GM12878 (cell line): ENCODE measurements around the gene SV2A. TPM values are rescaled to one million over a fixed set of nuclear protein-coding genes. Genes with fewer than 3 reads are reported as not detected.

Experiments
- BCL3 ChIP-seq: IDR thresholded peaks from 2 replicates; pipeline ENCODE4 v1.6.1; 2011; ENCODE audit warnings: borderline replicate concordance, low read depth, mild to moderate bottlenecking, moderate library complexity, low read length; ENCODE audit not compliant: insufficient read depth, poor library complexity, severe bottlenecking
- CBX3 ChIP-seq: fragments of 200-600 bp; sonication (generic); IDR thresholded peaks from 2 replicates; pipeline ENCODE4 v1.6.1; 2016; ENCODE audit warnings: low read depth, borderline replicate concordance
- CBX5 ChIP-seq: sonication (generic); IDR thresholded peaks from 2 replicates; pipeline ENCODE4 v1.6.1; 2016; ENCODE audit warnings: low read depth, moderate library complexity, mild to moderate bottlenecking, inconsistent platforms
- CUX1 ChIP-seq: IDR thresholded peaks from 2 replicates; pipeline ENCODE4 v1.6.1; 2012; ENCODE audit warnings: improper control_type of control experiment, low read depth, low read length; ENCODE audit not compliant: insufficient replicate concordance
- EP300 ChIP-seq, 2 experiments: fragments of 150-350 bp in 1 of 2; IDR thresholded peaks; 2 replicates each; pipeline ENCODE4 v1.6.1; 2011 to 2012; ENCODE audit warnings: low read depth in 2 of 2, low read length in 2 of 2, borderline replicate concordance in 1 of 2, improper control_type of control experiment in 1 of 2, inconsistent platforms in 1 of 2; ENCODE audit not compliant: control insufficient read depth in 1 of 2
- KLF5 ChIP-seq: fragments of 450-650 bp; IDR thresholded peaks from 2 replicates; pipeline ENCODE4 v1.6.1; 2014; ENCODE audit warnings: mild to moderate bottlenecking; ENCODE audit not compliant: partially characterized antibody
- MEF2A ChIP-seq: IDR thresholded peaks from 2 replicates; pipeline ENCODE4 v1.6.1; 2011; ENCODE audit warnings: low read depth, mild to moderate bottlenecking, low read length, moderate library complexity; ENCODE audit not compliant: insufficient read depth
- NBN ChIP-seq: fragments of 450-650 bp; IDR thresholded peaks from 2 replicates; pipeline ENCODE4 v1.6.1; 2016
- NFYA ChIP-seq: IDR thresholded peaks from 2 replicates; pipeline ENCODE4 v1.6.1; 2011; ENCODE audit warnings: low read depth, mild to moderate bottlenecking, low read length, improper control_type of control experiment, borderline replicate concordance
- NRF1 ChIP-seq: conservative IDR thresholded peaks from 2 replicates; pipeline ENCODE4 v1.6.1; 2011; ENCODE audit warnings: mild to moderate bottlenecking, low read depth, low read length, improper control_type of control experiment
- PAX8 ChIP-seq: fragments of 450-650 bp; IDR thresholded peaks from 2 replicates; pipeline ENCODE4 v1.6.1; 2017; ENCODE audit warnings: mild to moderate bottlenecking, moderate library complexity
- PBX3 ChIP-seq: IDR thresholded peaks from 2 replicates; pipeline ENCODE4 v1.6.1; 2011; ENCODE audit warnings: mild to moderate bottlenecking, low read depth, low read length, moderate library complexity; ENCODE audit not compliant: insufficient replicate concordance
- RB1 ChIP-seq: fragments of 450-650 bp; formaldehyde crosslinking; IDR thresholded peaks from 2 replicates; pipeline ENCODE4 v1.6.1; 2017; ENCODE audit warnings: mild to moderate bottlenecking, borderline replicate concordance
- STAT1 ChIP-seq: fragments of 450-650 bp; conservative IDR thresholded peaks from 2 replicates; pipeline ENCODE4 v1.6.1; 2014; ENCODE audit warnings: antibody characterized with exemption, mild to moderate bottlenecking
- TAF1 ChIP-seq: IDR thresholded peaks from 2 replicates; pipeline ENCODE4 v1.6.1; 2011; ENCODE audit warnings: mild to moderate bottlenecking, low read depth, low read length, borderline replicate concordance
- WRNIP1 ChIP-seq: IDR thresholded peaks from 2 replicates; pipeline ENCODE4 v1.6.1; 2011; ENCODE audit warnings: low read depth, low read length, improper control_type of control experiment, borderline replicate concordance
- polyA plus RNA-seq, 11 experiments: library from polyadenylated mRNA; depleted of rRNA in 4 of 11; unstranded in 6 of 11; stranded (reverse) in 5 of 11; fragments of >200 nt; fragmentation: Nextera tagmentation in 4 of 11; fragmentation: Illumina TruSeq in 1 of 11; extraction: Ambion mirVana in 4 of 11; extraction: Trizol in 1 of 11; gene quantifications; 1 replicate in 1 of 11; 2 replicates in 10 of 11; pipeline versions ENCODE4 v1.2.1 to v1.2.3, GENCODE V29; 2011 to 2016; ENCODE audit warnings: inconsistent platforms in 2 of 11, missing spikeins in 2 of 11, low read depth in 1 of 11
- total RNA-seq, 4 experiments: library from RNA; depleted of rRNA in 3 of 4; stranded (reverse); fragments of >200 nt in 3 of 4; fragmentation: Illumina TruSeq in 1 of 4; extraction: Trizol in 1 of 4; gene quantifications; 2 replicates each; pipeline versions ENCODE4 v1.2.1 to v1.2.3, GENCODE V29; 2013 to 2021
- TF ChIP-seq, protein P1 (sequence below): fragments of 450-650 bp; formaldehyde crosslinking; IDR thresholded peaks from 2 replicates; pipeline ENCODE4 v1.4.0; 2022; ENCODE audit warnings: mild to moderate bottlenecking, moderate library complexity

The SV2A gene
- total and polyA plus RNA-seq, 10 of the 15 experiments (the other 5 are each of a cell fraction or from before 2014, with no cell fraction given), result 0.39 to 11.6 (median 5.4) TPM

DNA sequence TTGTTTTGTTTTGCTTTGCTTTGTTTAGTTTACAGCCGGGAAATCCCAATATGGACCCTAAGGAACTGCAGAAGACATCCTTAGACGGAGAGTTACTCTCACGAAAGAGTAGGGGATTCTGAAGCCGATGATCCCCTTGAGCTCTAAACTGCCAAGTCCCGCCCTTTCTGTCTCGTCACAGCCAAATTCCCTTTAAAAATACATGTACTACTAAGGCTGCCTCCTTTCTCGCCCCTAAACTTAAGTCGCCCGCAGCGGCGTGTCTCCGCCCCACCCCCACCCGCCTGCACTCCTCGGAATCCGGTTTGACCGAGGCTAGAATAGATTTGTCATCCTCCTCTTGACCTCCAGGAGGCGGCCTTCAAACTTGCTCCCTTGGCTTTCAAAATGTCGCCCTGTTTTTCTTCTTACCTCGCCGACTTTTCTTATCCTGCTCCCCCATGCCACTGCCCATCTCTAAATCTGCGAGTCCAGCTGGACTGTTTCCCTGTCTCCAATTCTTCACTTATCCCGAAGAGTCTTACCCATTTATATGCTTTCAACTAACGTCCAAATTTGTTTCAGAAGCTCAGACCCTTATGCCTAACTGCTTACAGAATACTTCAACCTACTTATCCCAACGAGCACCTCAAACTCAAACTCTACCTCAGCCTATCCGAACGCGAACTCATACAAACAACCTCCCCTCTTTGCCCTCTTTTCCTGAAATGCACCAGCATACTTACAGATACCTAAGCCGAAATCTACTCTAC is 29.2 kb downstream of the SV2A start (continued):
- TF ChIP-seq PBX3 (peak; percentile 5), STAT1 (peak; percentile 69; the same call in 1 of the 2 replicates), WRNIP1 (no peak), TAF1 (peak; percentile 31; the same call in 1 of the 2 replicates), BCL3 (no peak), NFYA (no peak), MEF2A (0 out of 2 replicates have a peak, but pooled peaks have one; percentile 44), EP300 (IDR thresholded peaks at IDR 0.05; ENCODE audit: borderline replicate concordance in 1 of 2, control insufficient read depth in 1 of 2, low read depth in 2 of 2, low read length in 2 of 2) (peak in 1 of 2 experiments; percentile 29; a peak in 1 of 4 replicates), CBX5 (peak; percentile 87; the same call in 1 of the 2 replicates), RB1 (peak; percentile 70; the same call in 1 of the 2 replicates), NBN (peak; percentile 85), PAX8 (peak; percentile 80; the same call in 1 of the 2 replicates), NRF1 (no peak), CUX1 (no peak), KLF5 (peak; percentile 48), CBX3 (no peak)
- TF ChIP-seq, protein P1, sequence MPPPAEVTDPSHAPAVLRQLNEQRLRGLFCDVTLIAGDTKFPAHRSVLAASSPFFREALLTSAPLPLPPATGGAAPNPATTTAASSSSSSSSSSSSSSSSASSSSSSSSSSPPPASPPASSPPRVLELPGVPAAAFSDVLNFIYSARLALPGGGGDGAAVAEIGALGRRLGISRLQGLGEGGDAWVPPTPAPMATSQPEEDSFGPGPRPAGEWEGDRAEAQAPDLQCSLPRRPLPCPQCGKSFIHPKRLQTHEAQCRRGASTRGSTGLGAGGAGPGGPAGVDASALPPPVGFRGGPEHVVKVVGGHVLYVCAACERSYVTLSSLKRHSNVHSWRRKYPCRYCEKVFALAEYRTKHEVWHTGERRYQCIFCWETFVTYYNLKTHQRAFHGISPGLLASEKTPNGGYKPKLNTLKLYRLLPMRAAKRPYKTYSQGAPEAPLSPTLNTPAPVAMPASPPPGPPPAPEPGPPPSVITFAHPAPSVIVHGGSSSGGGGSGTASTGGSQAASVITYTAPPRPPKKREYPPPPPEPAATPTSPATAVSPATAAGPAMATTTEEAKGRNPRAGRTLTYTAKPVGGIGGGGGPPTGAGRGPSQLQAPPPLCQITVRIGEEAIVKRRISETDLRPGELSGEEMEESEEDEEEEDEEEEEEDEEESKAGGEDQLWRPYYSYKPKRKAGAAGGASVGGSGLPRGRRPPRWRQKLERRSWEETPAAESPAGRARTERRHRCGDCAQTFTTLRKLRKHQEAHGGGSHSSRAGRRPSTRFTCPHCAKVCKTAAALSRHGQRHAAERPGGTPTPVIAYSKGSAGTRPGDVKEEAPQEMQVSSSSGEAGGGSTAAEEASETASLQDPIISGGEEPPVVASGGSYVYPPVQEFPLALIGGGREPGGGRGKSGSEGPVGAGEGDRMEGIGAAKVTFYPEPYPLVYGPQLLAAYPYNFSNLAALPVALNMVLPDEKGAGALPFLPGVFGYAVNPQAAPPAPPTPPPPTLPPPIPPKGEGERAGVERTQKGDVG (CRISPR knock-in tag), result 0 out of 2 replicates have a peak, but pooled peaks have one; percentile 47
